ENCODE measurements around the gene SAMD5. TPM values are rescaled to one million over a fixed set of nuclear protein-coding genes. Genes with fewer than 3 reads are reported as not detected.

The SAMD5 gene
- total RNA-seq, 1 donor: 1.1 TPM

- Histone ChIP-seq H3K4me2 (ENCODE audit: insufficient read depth, low read length) (no peak overlapping the region), H4K20me1 (ENCODE audit: insufficient read depth, low read length) (no peaks in the 10 kb centered on the region), H2AFZ (ENCODE audit: low read length) (no peak overlapping the region), H3K4me3 (ENCODE audit: insufficient read depth, low read length) (no peak overlapping the region), H3K27me3 (ENCODE audit: insufficient read depth, low read length) (no peaks in the 10 kb centered on the region), H3K9me3 (ENCODE audit: low read depth, low read length) (no peaks in the 10 kb centered on the region), H3K79me2 (ENCODE audit: insufficient read depth, low read length) (no peaks in the 10 kb centered on the region), H3K36me3 (ENCODE audit: insufficient read depth, low read length) (no peaks in the 10 kb centered on the region), H3K4me1 (ENCODE audit: insufficient read depth, low read length) (no peaks in the 10 kb centered on the region), H3K27ac (ENCODE audit: low read depth, low read length) (no peak overlapping the region)
- DNase-seq (ENCODE audit: insufficient read length, low spot score, missing footprints): no peak
- TF ChIP-seq CTCF (IDR thresholded peaks at IDR 0.05; ENCODE audit: extremely low read depth, low read depth, low read length): no peak
These were observed 40.6 kb upstream of the SAMD5 start for GRCh38 chr6:147467886-147468285.

- Histone ChIP-seq H3K4me1 (ENCODE audit: insufficient read depth, low read length) (no peaks in the 10 kb centered on the region), H3K4me2 (ENCODE audit: insufficient read depth, low read length) (no peak overlapping the region), H4K20me1 (ENCODE audit: insufficient read depth, low read length) (no peaks in the 10 kb centered on the region), H3K9me3 (ENCODE audit: low read depth, low read length) (no peaks in the 10 kb centered on the region), H3K27ac (ENCODE audit: low read depth, low read length) (no peak overlapping the region), H3K36me3 (ENCODE audit: insufficient read depth, low read length) (no peaks in the 10 kb centered on the region), H3K4me3 (ENCODE audit: insufficient read depth, low read length) (no peak overlapping the region), H3K79me2 (ENCODE audit: insufficient read depth, low read length) (no peaks in the 10 kb centered on the region), H2AFZ (ENCODE audit: low read length) (no peak overlapping the region), H3K27me3 (ENCODE audit: insufficient read depth, low read length) (no peaks in the 10 kb centered on the region)
- no peak for DNase-seq (ENCODE audit: insufficient read length, low spot score, missing footprints)
- TF ChIP-seq CTCF (IDR thresholded peaks at IDR 0.05; ENCODE audit: extremely low read depth, low read depth, low read length): no peak
These were observed 39.9 kb upstream of the SAMD5 start for GRCh38 chr6:147468634-147469033.

- no peak overlapping the region for H3K4me3 ChIP-seq (ENCODE audit: insufficient read depth, low read length)
- no peak for DNase-seq (ENCODE audit: insufficient read length, low spot score, missing footprints)
- H4K20me1 ChIP-seq (ENCODE audit: insufficient read depth, low read length): no peaks in the 10 kb centered on the region
- H3K79me2 ChIP-seq (ENCODE audit: insufficient read depth, low read length): no peaks in the 10 kb centered on the region
- H3K36me3 ChIP-seq (ENCODE audit: insufficient read depth, low read length): no peaks in the 10 kb centered on the region
- no peaks in the 10 kb centered on the region for H3K27me3 ChIP-seq (ENCODE audit: insufficient read depth, low read length)
- no peak overlapping the region for H3K4me2 ChIP-seq (ENCODE audit: insufficient read depth, low read length)
- no peaks in the 10 kb centered on the region for H3K4me1 ChIP-seq (ENCODE audit: insufficient read depth, low read length)
- H3K9me3 ChIP-seq (ENCODE audit: low read depth, low read length): no peaks in the 10 kb centered on the region
- H2AFZ ChIP-seq (ENCODE audit: low read length): no peak overlapping the region
- no peak overlapping the region for H3K27ac ChIP-seq (ENCODE audit: low read depth, low read length)
- TF ChIP-seq CTCF (IDR thresholded peaks at IDR 0.05; ENCODE audit: extremely low read depth, low read depth, low read length): no peak
These were observed 28.6 kb upstream of the SAMD5 start for GRCh38 chr6:147479857-147480256.

GRCh38 chr6:147486683-147487082 lies 21.8 kb upstream of the SAMD5 start:
- Histone ChIP-seq H3K27ac (ENCODE audit: low read depth, low read length) (no peak overlapping the region), H3K4me1 (ENCODE audit: insufficient read depth, low read length) (no peaks in the 10 kb centered on the region), H2AFZ (ENCODE audit: low read length) (no peak overlapping the region), H4K20me1 (ENCODE audit: insufficient read depth, low read length) (no peaks in the 10 kb centered on the region), H3K79me2 (ENCODE audit: insufficient read depth, low read length) (no peaks in the 10 kb centered on the region), H3K4me2 (ENCODE audit: insufficient read depth, low read length) (no peak overlapping the region), H3K9me3 (ENCODE audit: low read depth, low read length) (no peaks in the 10 kb centered on the region), H3K36me3 (ENCODE audit: insufficient read depth, low read length) (no peaks in the 10 kb centered on the region), H3K4me3 (ENCODE audit: insufficient read depth, low read length) (no peak overlapping the region), H3K27me3 (ENCODE audit: insufficient read depth, low read length) (no peaks in the 10 kb centered on the region)
- TF ChIP-seq CTCF (IDR thresholded peaks at IDR 0.05; ENCODE audit: extremely low read depth, low read depth, low read length): no peak
- no peak for DNase-seq (ENCODE audit: insufficient read length, low spot score, missing footprints)
